Neutrophil (primary cell): ENCODE measurements around the gene AIPL1.

Experiments used
- H3K27ac ChIP-seq: fragments of 200-600 bp; sonication (generic); 2 replicates; pipeline ENCODE4 v1.5.1; 2016; ENCODE audit warnings: mild to moderate bottlenecking, moderate library complexity
- H3K27me3 ChIP-seq: fragments of 200-600 bp; sonication (generic); 2 replicates; pipeline ENCODE4 v1.6.0; 2016; ENCODE audit warnings: mild to moderate bottlenecking
- H3K36me3 ChIP-seq: fragments of 200-600 bp; sonication (generic); 2 replicates; pipeline ENCODE4 v1.5.1; 2017
- H3K4me1 ChIP-seq, 2 experiments: fragments of 200-600 bp in 1 of 2; sonication (generic) in 1 of 2; 1 replicate in 1 of 2; 2 replicates in 1 of 2; pipeline versions ENCODE4 v1.5.1 to v1.6.1; 2013 to 2016; ENCODE audit warnings: low read depth in 1 of 2, low read length in 1 of 2, mild to moderate bottlenecking in 1 of 2, moderate library complexity in 1 of 2; ENCODE audit not compliant: control insufficient read depth in 1 of 2, insufficient read depth in 1 of 2
- H3K4me3 ChIP-seq, 2 experiments: fragments of 200-600 bp in 1 of 2; sonication (generic) in 1 of 2; 1 replicate in 1 of 2; 2 replicates in 1 of 2; pipeline ENCODE4 v1.5.1; 2013 to 2016; ENCODE audit warnings: low read depth in 1 of 2, low read length in 1 of 2, mild to moderate bottlenecking in 1 of 2, moderate library complexity in 1 of 2
- H3K9me3 ChIP-seq: fragments of 200-600 bp; sonication (generic); 2 replicates; pipeline ENCODE4 v1.5.1; 2016
- TF ChIP-seq, protein P1 (sequence below): fragments of 200-600 bp; sonication (generic); IDR thresholded peaks from 2 replicates; pipeline ENCODE4 v1.5.1; 2016; ENCODE audit warnings: antibody characterized with exemption

Gene AIPL1

DNA sequence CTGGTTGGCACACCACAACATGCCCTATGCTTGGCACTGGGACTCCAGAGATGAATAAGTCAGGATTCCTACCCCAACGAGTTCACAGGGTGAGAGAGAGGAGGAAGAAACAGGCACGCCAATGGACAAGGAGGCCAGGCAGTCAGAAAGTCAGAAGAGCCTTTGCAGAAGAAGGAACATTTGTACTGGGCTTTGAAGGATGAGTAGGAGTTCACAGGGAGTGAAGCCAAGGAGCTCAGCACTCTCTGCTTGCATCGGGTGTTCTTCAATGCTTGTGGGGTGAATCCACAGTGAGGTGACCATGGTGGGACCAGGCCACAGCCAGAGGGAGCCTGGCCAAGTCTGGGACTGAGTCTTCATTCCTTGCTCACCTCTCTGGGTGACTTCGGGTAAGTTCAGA is 47.5 kb downstream of the AIPL1 start:
- H3K27ac ChIP-seq: no peak overlapping the region
- H3K27me3 ChIP-seq: peaks cover 8% of the 10 kb centered on the region
- TF ChIP-seq, protein P1, sequence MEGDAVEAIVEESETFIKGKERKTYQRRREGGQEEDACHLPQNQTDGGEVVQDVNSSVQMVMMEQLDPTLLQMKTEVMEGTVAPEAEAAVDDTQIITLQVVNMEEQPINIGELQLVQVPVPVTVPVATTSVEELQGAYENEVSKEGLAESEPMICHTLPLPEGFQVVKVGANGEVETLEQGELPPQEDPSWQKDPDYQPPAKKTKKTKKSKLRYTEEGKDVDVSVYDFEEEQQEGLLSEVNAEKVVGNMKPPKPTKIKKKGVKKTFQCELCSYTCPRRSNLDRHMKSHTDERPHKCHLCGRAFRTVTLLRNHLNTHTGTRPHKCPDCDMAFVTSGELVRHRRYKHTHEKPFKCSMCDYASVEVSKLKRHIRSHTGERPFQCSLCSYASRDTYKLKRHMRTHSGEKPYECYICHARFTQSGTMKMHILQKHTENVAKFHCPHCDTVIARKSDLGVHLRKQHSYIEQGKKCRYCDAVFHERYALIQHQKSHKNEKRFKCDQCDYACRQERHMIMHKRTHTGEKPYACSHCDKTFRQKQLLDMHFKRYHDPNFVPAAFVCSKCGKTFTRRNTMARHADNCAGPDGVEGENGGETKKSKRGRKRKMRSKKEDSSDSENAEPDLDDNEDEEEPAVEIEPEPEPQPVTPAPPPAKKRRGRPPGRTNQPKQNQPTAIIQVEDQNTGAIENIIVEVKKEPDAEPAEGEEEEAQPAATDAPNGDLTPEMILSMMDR: no peak
- H3K4me1 ChIP-seq: no peaks in the 10 kb centered on the region
- no peaks in the 10 kb centered on the region for H3K9me3 ChIP-seq
- no peaks in the 10 kb centered on the region for H3K36me3 ChIP-seq
- H3K4me3 ChIP-seq: no peak overlapping the region

DNA sequence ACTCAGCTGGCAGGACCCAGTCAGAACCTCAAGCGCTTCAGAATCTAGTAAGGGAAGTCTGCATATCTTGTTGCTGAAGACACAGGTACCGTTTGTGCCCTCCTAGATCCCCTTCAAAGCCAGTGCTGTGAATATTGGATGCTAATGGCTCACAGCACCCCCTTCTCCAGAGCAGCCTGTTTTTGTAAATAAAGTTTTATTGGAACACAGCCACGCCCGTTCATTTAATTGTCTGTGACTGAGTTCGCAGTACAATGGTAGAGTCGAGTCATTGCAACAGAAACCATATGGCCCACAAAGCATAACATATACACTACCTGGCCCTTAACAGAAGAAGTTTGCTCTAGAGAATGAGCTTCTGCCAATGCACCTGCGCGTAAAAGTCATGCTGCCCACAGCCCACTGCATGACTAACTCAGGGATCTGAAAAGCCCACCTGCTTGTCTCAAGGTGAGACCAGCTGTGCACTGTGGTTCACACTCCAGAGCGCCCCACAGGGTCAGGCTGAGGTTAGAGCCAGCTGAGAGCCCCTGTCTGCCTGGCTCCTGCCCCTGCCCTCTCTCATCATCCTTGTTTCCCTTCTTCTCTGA is 48.8 kb downstream of the AIPL1 start:
- H3K9me3 ChIP-seq: no peaks in the 10 kb centered on the region
- TF ChIP-seq, protein P1: no peak
- no peaks in the 10 kb centered on the region for H3K36me3 ChIP-seq
- no peak overlapping the region for H3K27ac ChIP-seq
- H3K4me1 ChIP-seq: no peaks in the 10 kb centered on the region
- peaks cover 8% of the 10 kb centered on the region for H3K27me3 ChIP-seq
- H3K4me3 ChIP-seq: no peak overlapping the region

DNA sequence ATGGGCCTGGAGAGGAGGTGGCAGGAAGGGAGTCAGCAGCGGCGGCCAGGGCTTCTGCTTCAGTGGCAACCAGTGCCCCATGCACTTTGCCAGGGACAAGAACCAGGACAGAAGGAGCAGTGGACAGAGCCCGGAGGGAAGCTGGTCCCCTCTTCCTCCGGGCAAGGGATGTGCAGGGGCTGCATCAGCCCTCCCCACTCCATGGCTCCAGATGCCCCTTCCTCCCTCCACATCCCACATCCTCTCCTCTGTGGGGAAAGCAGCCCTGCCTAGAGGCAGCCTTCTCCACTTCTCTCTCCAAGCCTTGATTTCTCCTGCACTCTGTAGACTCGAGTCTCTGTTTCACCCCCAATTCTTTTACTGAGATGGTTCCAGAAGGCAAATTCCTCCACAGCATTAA is 50.4 kb downstream of the AIPL1 start:
- Histone ChIP-seq H3K27ac (no peak overlapping the region), H3K36me3 (no peaks in the 10 kb centered on the region), H3K9me3 (no peaks in the 10 kb centered on the region), H3K27me3 (peaks cover 8% of the 10 kb centered on the region), H3K4me3 (no peak overlapping the region), H3K4me1 (no peaks in the 10 kb centered on the region)
- TF ChIP-seq, protein P1: no peak

DNA sequence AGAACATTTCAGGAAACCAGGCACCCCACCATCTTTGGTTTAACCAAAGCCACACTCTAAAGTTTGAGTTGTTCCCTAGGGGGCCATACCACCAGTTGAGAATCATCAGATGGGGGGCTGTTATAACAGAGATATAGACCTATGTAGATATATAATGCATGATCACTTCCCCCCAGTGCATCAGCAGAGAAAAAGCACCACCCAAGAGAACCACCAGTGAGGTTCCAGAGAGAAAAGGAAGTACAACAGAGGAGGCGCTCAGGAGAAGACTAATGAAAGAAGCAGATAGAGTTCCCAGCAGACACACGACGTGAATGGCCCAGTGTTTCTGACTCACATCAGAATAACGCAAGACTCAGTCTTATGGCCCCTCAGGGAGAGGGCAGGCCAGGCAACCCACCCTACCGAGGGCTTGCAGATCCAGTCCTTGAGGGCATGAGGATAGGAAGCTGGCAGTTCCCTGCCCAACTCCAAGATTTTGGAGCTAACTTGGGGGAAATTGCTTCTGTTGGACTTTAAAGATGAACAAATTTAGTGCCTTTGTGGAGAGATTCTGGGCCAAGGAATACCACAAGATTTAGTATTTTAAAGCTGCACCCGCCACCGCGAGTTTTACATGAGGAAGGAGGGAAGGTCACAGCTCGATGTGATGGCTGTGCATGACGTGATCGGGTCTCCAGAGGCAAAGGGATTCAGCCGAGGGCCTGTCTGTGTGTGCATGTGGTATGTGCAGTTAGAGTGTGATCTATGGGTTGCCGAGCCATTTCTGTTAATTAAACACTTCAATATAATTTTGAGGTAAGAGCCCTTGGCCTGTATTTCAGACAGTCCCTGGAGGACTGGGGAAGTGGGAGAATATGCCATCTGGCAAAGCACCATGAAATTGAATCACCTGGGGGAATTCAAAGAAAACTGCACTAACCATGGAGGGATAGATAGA is 53.1 kb downstream of the AIPL1 start:
- TF ChIP-seq, protein P1: no peak
- H3K9me3 ChIP-seq: no peaks in the 10 kb centered on the region
- no peak overlapping the region for H3K4me3 ChIP-seq
- H3K36me3 ChIP-seq: no peaks in the 10 kb centered on the region
- no peaks in the 10 kb centered on the region for H3K4me1 ChIP-seq
- no peak overlapping the region for H3K27ac ChIP-seq
- H3K27me3 ChIP-seq: peaks cover 26% of the 10 kb centered on the region

DNA sequence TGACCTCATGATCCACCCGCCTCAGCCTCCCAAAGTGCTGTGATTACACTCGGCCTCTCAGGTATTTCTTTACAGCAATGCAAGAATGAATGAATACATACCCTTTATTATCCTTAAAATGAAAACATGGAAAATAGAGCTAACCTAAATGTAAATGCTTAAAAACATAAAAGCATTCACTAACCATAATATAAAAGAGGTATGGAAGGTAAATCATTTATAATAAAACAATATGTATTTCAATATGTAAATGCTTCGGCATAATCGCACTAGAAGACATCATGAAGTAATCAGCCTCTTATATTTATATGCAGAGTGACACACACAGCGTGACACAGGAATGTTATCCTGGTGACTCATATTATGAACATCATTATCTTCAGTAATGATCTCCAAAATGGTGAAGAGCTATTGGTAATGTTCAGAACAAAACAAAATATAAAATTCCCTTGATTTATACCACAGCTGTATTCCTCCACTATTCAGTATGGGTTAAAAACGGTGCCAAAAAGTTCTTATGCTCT is 53.9 kb downstream of the AIPL1 start:
- no peaks in the 10 kb centered on the region for H3K36me3 ChIP-seq
- no peaks in the 10 kb centered on the region for H3K9me3 ChIP-seq
- TF ChIP-seq, protein P1: no peak
- no peak overlapping the region for H3K27ac ChIP-seq
- H3K27me3 ChIP-seq: peaks cover 29% of the 10 kb centered on the region
- H3K4me3 ChIP-seq: no peak overlapping the region
- no peaks in the 10 kb centered on the region for H3K4me1 ChIP-seq
